GM18870 (cell line): ENCODE results near the gene NAA16.
"Not testable (repeated sequence)": the region's sequence is repeated elsewhere in the genome, so short reads cannot be mapped to it uniquely, and the experiment has no call there.

Experiments
- ATAC-seq: cut with Tn5 transposase; IDR thresholded peaks from one replicate; pipeline ENCODE4 v1.9.1; 2021; ENCODE audit warnings: moderate library complexity; ENCODE audit not compliant: unreplicated experiment

Gene NAA16

DNA sequence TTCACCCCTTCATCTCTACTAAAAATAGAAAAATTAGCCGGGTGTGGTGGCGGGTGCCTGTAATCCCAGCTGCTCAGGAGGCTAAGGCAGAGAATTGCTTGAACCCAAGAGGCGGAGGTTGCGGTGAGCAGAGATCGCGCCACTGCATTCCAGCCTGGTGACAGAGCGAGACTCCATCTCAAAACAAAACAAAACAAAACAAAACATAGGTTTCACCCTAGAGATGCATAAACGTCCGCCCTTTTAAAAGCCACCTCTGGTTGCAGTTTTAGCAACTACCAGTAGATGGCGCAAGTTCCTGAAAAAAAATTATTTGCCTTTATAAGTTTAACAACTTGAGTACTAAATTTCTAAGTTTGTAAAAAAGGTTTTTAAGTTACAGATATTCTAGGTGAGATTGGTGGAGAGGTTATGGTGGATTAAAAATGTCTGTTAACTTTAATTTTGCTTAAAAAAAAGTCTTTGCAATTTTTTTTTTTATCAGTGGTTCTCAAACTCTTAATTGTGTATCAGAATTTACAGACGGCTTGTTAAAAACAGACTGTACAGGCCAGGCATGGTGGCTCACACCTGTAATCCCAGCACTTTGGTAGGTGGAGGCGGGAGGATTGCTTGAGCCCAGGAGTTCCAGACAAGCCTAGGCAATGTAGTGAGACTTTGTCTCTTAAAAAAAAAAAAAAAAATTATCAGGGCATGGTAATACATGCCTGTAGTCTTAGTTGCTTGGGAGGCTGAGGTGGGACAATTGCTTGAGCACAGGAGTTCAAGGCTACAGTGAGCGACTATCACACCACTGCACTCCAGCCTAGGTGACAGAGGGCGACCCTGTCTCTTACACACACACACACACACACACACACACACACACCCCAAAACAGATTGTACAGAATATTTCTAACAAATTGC, 42.1 kb downstream of the NAA16 start:
- no peak for ATAC-seq

DNA sequence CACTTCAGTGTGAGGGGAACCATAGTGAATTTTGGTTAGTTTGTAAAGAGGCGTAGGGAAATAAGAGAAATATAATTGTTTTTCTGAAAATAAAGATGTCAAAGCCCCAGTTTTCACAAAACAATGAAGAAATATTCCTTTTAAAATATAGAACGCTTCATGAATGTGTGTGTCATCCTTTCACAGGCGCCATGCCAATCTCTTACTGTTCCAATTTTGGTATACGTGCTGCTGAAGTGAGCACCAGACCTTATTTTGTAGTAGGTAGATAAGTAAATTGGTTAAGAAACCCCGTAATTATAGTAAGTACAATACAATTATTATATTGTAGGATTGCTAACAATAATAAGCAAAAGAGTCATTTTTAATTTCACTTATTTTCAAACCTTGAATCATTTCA, 43.3 kb downstream of the NAA16 start:
- no peak for ATAC-seq

DNA sequence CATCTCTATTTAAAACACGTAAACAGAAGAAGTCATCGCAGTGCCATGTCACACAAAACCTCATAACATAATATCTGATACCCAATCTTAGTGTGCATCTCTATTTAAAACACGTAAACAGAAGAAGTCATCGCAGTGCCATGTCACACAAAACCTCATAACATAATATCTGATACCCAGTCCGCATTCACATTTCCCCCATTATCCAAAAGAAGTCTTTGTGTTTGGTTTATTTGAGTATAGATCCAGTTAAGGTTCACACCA, 45.2 kb downstream of the NAA16 start:
- not testable (repeated sequence) for ATAC-seq

DNA sequence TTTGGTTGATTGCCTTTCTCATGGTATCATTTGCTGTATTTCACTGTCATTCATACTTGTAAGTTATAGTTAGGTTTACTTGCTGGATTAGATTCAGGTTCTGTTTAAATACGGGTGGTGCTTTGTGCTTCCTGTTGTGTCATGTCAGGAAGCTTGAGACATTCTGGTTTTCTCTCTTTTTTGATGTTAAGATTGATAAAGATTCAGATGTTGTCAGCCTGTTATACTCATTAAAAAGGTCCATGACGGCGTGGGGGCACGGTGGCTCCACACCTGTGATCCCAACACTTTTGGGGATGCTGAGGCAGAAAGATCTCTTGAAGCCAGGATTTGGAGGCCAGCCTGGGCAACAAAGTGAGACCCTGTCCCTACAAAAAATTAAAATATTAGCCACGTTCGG, 45.7 kb downstream of the NAA16 start:
- ATAC-seq, result no peak

DNA sequence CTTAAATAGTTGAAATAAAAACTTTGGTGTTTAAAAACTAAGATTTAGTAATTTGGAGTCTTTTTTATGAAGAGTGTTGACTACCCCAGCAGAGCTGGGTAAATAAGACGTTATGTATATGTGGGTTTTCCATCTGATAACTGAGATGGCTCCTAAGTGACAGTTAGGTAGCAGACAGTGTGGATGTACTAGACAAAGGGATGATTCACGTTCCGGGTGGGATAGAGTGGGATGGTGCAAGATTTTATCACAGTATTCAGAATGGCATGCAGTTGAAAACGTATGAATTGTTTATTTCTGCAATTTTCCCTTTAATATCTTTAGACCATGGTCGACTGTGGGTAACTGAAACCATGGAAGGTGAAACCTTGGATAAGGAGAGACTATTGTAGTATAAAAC, 50.4 kb downstream of the NAA16 start:
- ATAC-seq, result no peak

DNA sequence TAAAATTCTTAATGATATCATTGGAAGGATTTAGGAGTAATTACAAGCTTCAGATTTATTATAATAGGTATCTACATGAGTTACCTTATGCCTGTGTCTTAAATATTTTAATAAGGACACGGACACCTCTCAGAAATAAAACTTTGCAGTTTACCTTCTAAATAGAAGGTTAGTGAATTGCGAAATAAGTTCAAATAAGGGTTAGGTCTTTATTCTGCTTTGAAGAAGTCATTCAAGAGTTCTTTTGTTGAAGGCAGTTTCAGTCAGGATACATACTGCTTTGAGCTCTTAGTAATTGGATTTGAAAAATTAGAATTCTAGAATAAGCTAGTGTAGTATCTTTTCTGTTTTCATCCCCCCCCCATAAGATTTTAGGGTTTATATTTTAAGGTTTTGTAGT, 53.0 kb downstream of the NAA16 start:
- no peak for ATAC-seq

DNA sequence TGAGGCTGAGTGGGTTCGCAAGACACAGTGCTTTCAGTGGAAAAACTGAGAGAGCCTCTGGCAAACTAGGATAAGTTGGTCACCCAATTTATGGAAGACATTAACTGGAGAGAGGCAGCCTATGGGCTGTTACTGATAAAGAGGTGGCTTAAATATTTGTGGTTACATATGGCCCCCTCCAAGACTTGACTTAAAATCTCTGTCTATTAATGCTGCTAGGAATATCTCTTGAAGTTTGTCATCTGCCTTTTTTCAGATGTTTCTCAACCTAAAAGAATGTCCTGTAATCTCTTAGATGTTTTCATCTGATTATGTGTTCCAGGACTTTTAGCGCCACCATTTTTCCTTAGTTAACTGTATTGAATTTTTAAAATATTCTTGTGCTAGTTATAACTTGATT, 54.6 kb downstream of the NAA16 start:
- no peak for ATAC-seq

DNA sequence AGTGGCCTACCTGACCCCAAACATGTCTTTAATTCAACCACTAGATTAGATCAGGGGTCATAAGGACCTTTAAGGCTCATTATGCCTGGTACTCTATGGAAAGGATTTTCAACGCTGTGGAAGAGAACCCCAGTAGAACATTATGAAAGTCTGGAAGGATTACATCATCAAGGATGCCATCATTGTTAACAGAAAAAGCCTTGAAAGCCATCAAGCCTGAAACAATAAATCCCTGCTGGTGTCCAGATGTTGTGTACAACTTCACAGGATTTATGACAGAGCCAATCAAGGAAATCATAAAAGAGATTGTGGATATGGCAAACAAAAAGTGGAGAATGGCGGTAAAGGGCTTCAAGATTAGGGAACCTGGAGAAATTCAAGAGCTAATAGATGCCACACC, 59.7 kb downstream of the NAA16 start:
- no peak for ATAC-seq

DNA sequence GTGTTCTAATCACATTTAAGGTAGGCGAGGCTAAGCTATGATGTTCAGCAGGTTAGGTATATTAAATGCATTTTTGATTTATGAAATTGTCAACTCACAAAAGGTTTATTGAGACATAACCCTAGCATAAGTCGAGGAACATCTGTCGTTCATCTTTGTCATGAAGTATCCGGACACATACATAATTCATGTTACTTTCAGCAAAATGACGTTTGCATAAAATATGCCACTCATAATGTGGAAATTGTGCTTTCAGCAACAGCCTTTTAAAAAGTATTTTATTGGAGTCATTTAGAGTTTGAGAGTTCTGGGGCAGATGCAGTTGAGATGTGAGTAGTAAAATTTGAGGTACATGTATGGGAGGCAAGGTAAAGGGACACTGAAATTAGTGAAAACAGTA, 66.4 kb downstream of the NAA16 start:
- ATAC-seq, result no peak

DNA sequence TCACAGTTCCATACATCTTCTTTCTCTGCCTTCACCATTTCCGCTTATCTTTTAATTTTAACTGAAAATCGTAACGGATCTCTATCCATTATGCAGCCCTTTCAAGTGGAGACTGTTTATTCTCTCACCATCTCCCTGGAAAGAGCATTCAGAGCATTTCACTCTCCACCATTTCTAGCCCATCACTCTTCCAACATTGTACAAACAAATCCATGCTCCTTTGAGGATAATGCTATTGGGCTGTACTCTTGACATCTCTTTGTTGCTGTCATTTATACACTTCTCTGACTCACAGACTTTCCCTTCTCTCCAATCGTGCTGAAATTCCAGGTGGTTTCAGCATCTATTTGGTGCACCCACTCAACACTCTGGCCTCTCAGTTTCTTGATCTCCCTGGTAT, 71.4 kb downstream of the NAA16 start:
- ATAC-seq, result no peak

DNA sequence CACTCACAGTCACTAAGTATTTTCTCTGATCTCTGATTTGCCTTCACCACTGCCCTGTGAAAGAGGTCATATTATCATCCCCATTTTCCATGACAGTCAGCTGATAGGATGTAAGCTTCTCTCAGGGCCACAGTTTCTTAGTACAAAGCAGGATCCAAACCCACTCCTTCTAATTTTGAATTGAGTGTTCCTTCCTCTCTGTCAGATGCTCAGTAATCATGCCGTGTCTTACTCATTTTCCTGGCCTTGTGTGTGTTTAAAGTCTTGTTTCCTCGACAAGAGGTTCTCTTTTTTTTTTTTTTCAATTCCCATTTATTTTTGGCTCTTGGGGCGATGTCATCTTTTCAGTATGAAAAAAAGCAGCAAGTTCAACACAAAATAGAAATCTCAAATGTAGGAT, 72.3 kb downstream of the NAA16 start:
- ATAC-seq, result no peak

DNA sequence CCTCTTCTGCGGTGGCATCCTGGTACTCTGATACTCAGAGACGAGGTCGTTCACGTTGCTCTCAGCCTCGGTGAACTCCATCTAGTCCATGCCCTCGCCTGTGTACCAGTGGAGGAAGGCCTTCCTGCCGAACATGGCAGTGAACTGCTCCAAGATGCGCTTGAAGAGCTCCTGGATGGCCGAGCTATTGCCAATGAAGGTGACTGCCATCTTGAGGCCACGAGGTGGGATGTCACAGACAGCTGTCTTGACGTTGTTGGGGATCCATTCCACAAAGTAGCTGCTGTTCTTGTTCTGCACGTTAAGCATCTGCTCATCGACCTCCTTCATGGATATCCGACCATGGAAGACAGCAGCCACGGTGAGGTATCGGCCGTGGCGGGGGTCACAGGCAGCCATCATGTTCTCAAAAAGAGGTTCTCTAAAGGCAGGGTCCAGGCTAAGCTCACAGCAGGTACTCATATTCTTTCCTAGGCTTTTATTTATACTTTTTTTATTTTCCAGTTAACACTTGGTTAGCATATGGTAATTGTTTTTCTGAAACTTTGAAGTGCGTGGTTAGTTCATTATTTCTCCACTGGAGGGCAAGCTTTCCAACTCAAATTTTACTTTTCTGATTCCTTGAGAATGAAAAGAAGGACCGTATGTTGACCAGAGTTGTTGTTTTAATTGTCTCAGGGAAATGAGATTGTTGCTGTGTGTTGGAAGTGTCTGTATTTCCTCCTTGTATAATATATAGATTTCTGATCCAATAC, 73.9 kb downstream of the NAA16 start:
- no peak for ATAC-seq

DNA sequence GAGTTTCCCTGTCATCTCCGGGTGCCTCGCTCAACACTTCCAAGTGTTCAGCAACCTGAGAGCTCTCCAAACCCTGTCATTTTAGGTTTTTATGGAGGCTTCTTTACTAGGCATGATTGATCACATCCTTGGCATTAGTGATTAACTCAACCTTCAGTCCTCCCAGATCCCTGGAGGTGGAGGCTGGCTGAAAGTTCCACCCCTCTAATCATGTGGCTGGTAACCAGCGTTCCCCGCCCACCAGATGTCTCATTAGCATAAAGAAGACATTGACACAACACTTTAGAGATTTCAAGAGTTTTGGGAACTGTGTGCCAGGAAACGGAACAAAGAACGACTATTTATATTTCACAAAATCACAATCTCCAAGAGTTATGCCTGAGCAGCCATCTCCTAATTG, 75.1 kb downstream of the NAA16 start:
- no peak for ATAC-seq

DNA sequence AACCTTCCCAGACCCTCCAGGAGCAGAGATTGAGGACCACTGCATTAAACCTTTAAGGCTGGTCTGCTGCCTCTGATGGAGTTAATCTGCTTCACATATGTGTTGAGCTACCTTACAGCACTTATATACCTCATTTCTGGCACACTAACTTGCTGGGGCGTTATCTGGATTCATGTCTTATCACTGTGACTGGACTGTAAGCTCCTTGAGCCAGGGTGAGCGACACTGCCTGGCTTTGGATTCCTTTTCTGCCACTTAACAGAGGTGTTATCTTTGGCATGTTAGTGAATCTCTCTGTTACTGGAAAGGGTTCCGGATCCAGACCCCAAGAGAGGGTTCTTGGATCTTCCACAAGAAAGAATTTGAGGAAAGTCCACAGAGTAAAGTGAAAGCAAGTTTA, 76.5 kb downstream of the NAA16 start:
- ATAC-seq, result no peak

DNA sequence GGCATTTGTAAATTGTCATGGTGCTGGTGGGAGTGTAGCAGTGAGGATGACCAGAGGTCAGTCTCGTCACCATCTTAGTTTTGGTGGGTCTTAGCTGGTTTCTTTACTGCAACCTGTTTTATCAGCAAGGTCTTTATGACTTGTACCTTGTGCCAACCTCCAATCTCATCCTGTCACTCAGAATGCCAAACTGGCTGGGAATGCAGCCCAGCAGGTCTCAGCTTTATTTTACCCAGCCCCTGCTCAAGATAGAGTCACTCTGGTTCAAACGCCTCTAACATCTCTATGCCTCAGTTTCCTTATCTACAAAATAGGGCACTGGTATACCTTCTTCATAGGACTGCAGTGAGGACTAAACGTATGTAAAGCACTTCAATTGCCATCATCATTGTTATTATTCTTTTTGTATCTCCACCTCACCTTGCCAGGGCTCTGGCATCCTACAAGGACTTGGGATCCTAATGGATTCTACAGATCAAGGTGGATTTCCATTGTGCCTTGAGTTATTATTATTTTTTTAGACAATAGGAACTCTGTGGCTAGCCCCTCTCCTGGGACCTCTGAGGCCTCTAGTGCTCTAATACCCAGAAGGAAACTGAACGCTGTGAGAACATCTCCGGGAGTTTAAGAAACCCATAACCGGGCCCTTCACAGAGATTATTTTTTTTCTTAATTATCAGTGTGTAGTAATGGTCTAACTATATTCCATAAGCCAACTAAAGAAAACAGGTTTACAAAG, 77.2 kb downstream of the NAA16 start:
- no peak for ATAC-seq

DNA sequence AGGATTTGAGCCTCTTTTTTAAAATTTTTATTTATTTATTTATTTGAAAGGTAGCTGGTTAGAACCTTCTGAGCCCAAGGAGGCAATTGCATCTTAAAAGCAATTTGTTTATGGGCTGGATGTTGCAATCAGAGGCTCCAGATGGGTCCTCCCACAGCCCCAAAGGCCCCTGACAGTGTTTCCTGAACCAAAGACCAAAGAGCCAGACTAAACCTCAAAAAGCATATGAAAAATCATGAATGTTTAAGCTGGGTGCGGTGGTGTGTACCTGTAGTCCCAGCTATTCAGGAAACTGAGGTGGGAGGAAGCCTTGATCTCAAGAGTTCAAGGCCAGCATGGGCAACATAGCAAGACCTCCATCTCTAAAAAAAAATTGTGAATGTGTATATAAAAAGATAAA, 78.5 kb downstream of the NAA16 start:
- no peak for ATAC-seq

DNA sequence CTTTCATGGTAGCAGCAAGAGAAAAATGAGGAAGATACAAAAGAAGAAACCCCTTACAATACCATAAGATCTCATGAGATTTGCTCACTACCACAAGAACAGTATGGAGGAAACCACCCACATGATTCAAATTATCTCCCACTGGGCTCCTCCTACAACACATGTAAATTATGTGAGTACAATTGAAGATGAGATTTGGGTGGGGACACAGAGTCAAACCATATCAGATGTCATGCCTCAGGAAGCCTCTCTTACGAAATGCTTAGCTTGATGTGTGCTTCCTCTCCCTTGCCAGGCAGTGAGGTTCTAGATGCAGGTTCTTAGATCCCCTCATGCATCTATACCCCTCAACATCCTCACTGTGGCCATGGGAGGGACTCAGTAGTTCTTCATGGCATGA, 83.1 kb downstream of the NAA16 start:
- ATAC-seq, result no peak

DNA sequence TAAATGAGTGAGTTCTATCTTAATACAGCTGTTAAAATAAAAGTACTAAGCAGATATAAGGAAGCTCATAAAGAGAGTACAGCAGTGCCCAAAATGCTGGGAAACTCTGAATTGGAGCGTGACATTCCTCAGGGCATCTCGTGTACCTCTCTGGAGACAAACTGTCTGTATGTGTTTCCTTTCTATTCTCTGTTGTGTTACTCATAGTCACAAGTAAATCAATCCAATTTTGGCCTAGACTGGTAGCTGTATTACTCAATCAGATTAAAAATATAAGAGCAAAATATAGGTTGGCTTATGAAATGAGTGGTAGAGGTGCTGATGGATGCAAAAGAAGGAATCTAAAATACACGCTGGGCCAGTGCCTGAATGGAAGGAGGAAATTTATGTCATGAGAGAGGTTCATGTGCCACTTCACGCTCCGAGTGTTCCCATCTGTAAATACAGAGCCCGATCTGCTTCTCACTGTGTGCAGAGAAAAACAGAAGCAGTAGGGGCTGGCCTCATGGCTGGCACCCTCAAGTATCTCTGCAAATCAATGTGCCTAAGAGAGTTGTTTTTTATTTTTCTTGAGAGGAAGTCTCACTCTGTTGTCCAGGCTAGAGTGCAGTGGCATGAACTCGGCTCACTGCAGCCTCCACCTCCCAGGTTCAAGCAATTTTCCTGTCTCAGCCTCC, 87.6 kb downstream of the NAA16 start:
- ATAC-seq, result no peak

DNA sequence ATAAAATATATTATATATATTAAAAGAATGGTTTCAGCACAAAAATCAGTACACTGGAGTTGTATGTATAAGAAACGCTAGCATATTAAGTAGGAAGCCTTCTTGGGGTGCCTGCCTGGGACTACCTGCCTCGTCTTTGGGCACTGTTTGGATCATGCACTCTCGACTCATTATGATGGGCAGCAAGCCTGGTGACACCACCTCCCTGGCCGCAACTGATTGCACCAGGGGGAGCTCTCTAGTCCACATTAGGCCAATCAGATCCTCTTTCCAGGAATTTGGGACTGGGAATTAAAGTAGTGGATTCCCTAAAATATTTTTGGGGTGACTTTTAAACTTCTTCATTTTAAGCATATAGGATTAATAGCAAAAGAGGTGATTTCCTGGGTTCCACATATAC, 90.3 kb downstream of the NAA16 start:
- ATAC-seq, result no peak

DNA sequence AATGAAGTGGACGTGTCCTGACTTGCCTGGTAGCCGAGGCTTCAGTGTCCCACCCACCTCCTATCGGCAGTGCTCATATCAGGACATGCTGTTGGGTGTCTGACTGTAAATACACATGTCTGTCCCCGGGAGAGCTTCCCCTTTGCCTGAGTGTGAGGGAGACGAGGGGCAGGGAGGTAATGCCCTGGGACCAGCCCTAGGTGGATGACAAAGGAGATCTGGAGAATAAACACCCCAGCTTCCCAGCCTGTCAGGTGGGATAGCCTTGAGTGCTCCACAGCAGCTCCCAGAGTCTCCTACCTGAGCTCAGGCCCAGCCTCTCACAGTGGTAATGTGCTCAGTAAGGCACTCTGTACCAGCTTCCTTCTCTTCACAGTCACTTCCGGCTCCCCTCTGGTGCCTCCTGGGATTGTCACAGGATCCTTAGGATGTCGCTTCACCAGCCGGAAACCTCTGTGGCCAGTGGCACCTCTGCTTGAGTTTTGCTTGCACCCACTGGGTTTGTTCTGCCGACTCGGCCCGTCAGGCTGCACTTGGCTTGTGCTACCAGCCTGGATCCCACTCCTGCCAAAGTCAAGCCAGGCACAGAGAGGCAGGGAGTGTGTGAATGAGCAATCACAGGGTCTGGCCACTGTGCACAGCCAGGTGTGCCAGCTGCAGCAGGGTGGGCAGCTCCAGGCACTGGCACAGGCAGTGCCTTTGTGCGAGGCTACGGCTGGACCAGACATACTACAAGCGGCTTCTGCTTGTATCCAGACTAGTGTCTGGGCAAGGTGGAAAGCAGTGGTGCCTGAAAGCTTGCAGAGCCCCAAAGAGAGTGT, 91.8 kb downstream of the NAA16 start:
- ATAC-seq, result no peak

DNA sequence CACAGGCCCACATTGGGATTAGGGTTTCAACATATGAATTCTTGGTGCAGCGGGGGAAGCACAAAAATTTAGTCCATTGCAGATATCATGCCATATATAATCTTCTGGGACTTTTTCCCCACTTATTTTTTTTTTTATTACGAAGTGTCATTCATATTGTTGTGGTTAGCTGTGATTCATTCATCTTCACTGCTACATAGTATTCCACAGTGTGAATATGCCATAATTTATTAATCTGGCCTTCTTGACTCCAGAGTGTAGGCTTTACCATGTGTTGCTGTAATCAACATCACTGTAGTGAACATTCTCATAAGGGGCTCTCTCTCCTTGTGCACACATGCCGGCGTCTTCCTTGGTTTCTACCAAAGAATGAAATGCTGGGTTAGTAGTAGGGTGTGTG, 92.9 kb downstream of the NAA16 start:
- no peak for ATAC-seq
